LNCAP (cell line): ENCODE measurements around the gene GIMAP5.

Source experiments
- TF ChIP-seq, protein P1 (sequence below): fragments of 450-650 bp; IDR thresholded peaks from 2 replicates; pipeline ENCODE4 v1.5.1; 2017; ENCODE audit warnings: mild to moderate bottlenecking

Gene GIMAP5

DNA sequence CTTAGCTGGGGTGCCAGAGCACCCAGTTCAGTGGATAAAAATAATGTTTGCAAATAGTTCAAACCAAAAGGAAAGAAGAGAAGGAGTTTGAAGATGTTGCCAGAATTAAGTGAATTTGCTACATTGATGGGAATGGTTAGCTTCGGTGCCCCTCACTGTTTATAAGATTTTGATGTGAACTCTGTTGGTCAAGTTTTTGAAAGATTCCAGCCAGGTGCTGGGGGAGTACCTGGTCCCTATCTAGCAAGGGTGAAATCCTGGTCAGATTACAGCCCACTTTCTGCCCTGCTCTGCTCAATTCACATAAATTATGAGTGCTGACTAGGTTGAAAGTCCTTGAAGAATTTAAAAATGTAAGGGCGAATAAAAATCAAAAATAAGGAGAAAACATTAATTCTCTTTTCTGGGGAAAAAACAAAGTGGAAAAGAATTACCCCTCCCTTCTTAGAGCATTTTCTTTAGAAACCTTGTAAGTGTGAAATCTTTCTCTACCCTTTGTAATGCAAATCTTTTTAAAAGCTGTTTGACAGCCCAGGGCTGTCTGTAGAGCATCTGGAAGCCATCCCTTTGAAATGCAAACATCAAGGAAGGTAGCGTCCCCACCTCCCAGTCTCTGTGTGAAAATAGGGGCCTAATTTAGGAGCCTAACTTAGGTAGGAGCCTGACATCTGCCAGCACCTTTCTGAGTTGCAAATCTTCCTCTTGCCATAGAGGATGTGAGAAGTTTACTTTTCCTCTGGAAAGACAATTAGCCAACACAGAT lies 1.4 kb upstream of the GIMAP5 start:
- TF ChIP-seq, protein P1, sequence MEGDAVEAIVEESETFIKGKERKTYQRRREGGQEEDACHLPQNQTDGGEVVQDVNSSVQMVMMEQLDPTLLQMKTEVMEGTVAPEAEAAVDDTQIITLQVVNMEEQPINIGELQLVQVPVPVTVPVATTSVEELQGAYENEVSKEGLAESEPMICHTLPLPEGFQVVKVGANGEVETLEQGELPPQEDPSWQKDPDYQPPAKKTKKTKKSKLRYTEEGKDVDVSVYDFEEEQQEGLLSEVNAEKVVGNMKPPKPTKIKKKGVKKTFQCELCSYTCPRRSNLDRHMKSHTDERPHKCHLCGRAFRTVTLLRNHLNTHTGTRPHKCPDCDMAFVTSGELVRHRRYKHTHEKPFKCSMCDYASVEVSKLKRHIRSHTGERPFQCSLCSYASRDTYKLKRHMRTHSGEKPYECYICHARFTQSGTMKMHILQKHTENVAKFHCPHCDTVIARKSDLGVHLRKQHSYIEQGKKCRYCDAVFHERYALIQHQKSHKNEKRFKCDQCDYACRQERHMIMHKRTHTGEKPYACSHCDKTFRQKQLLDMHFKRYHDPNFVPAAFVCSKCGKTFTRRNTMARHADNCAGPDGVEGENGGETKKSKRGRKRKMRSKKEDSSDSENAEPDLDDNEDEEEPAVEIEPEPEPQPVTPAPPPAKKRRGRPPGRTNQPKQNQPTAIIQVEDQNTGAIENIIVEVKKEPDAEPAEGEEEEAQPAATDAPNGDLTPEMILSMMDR, result no peak

DNA sequence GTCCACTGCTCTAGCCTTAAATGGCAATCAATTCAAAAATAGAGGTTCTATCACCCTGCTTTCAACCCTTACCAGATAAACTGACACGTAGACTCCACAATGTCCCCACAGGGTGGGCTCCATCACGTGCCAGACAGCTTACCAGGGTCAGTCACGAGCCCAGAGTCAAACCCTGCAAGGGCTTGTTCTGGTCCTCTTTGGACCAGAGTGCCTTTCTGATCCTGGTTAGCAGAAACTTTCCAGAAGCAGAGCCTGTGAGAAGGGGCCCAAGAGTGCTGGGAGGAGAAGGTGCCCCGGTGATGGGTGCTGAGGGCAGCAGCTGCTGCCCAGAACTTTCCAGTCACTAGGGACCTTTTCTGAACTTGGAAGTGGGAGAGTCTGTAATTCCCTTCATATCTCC lies 354 bp upstream of the GIMAP5 start:
- TF ChIP-seq, protein P1, result no peak

DNA sequence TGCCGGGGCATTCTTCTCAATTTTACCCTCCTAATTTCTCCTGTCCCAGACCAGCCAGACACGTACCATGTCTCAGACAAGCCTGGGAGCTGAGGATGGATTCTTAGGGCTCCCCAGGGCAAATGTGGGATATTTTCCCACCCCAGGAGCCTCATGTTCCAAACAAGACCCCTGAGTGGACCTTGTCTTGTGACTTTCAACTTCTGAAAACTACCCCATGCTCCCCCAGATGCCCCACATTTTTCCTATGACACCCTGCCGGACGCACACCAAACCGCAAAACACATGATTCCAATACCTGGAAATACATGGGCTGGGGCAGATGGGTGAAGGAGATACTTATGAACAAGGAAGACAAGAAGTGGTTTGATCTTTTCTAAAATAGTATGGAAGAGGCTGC lies 874 bp downstream of the GIMAP5 start:
- TF ChIP-seq, protein P1, result no peak

DNA sequence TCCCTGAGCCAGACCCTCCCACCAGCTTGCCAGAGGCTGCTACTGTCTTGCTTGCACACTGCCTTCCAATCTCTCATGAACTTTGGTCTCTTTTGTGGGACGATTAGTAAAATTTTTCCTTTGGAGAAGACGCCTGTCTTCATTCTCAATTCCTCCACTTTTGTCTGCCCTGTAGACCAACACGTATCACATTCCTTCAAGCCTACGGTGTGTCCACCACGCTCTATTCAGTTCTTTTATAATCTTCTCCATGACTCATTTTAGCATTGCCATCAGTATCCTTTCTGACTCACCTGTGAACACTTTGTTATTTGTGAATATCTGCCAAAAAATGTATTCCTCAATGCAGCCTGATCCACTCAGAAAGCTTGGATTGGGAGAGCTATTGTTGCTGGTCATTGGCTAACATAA lies 1.4 kb downstream of the GIMAP5 start:
- TF ChIP-seq, protein P1, result no peak

DNA sequence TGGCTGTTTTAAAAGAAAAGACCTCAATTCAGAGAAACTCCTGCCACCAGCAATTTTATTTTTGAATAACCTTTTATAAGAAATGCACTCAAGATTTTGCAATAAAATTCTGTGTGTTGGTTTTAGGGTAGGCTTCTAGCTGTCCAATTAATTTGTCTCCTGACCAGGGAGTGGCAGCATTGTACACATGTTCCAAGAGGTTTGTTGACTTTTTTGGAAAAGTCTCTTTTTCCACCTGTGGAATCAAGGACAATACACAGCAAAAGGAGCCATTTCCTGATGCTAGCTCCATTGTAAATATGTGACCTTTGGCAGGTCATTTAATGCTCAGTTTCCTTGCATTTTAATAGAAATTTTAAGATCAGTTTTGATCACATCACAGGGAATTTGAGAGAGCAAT lies 1.8 kb downstream of the GIMAP5 start:
- TF ChIP-seq, protein P1, result peak; percentile 57

DNA sequence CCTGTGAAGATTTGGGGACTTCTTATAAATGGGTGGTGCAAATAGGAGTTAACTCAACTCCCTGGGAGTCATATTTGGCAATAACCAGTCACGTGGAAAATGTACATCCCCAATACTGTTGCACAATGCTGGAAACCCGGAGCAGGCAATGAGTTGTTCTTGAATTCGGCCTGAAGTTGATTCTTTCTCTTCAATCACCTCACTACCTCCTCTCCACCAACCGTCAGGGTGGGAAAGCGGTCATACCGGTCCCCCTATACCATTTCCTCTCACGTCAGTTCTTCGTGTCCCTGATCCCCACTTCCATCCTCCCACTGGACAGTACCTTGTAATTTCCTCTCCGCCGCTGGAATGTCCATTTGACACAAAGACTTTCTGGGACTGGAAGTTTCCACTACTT lies 2.8 kb downstream of the GIMAP5 start:
- TF ChIP-seq, protein P1, result no peak

DNA sequence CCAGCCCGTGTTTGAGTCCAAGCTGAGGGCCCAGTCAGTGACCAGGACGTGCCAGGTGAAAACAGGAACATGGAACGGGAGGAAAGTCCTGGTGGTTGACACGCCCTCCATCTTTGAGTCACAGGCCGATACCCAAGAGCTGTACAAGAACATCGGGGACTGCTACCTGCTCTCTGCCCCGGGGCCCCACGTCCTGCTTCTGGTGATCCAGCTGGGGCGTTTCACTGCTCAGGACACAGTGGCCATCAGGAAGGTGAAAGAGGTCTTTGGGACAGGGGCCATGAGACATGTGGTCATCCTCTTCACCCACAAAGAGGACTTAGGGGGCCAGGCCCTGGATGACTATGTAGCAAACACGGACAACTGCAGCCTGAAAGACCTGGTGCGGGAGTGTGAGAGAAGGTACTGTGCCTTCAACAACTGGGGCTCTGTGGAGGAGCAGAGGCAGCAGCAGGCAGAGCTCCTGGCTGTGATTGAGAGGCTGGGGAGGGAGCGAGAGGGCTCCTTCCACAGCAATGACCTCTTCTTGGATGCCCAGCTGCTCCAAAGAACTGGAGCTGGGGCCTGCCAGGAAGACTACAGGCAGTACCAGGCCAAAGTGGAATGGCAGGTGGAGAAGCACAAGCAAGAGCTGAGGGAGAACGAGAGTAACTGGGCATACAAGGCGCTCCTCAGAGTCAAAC lies 5.2 kb downstream of the GIMAP5 start:
- TF ChIP-seq, protein P1, result no peak
